H1 (cell line): ENCODE results near the gene PGAM4. TPM values are rescaled to one million over a fixed set of nuclear protein-coding genes. Genes with fewer than 3 reads are reported as not detected.

Experiments used
- CTCF ChIA-PET: fragments of 300-600 bp; sonication (Branson Sonifier 250); formaldehyde crosslinking; loops from one replicate; lab custom pipeline; 2021; ENCODE audit not compliant: partially characterized antibody; lab: Charles Lee
- POLR2A ChIA-PET: fragments of 300-600 bp; sonication (Branson Sonifier 250); formaldehyde crosslinking; loops from one replicate; lab custom pipeline; 2021; ENCODE audit warnings: inconsistent platforms; ENCODE audit not compliant: partially characterized antibody; lab: Charles Lee
- DNase-seq, 2 experiments: peaks; one replicate each; pipeline versions ENCODE4 v3.0.0 to v3.0.0-alpha.2; 2010 to 2022; ENCODE audit warnings: low spot score in 2 of 2, low read depth in 1 of 2, mixed read lengths in 1 of 2
- FAIRE-seq: peaks from 2 replicates; lab custom pipeline; 2011; peaks lifted over from hg19 to GRCh38; lab: Jason Lieb, UNC
- H2AFZ ChIP-seq: 2 replicates; pipeline ENCODE4 v1.8.1; 2012; ENCODE audit warnings: low read length, inconsistent platforms
- H2AK5ac ChIP-seq: 2 replicates; pipeline ENCODE4 v1.6.1; 2013; ENCODE audit warnings: low read depth, low read length
- H2BK120ac ChIP-seq: replicated peaks from 2 replicates; pipeline ENCODE3; 2013; ENCODE audit warnings: low read depth, low read length, inconsistent platforms
- H2BK12ac ChIP-seq: 2 replicates; pipeline ENCODE4 v1.6.1; 2013; ENCODE audit warnings: low read depth, low read length
- H2BK15ac ChIP-seq: 2 replicates; pipeline ENCODE4 v1.6.1; 2013; ENCODE audit warnings: low read length
- H2BK20ac ChIP-seq: 2 replicates; pipeline ENCODE4 v1.6.1; 2013; ENCODE audit warnings: low read length
- H2BK5ac ChIP-seq: 2 replicates; pipeline ENCODE4 v1.6.1; 2013; ENCODE audit warnings: low read depth, low read length
- H3K14ac ChIP-seq: 2 replicates; pipeline ENCODE4 v1.6.1; 2013; ENCODE audit warnings: inconsistent platforms; ENCODE audit not compliant: insufficient read length
- H3K18ac ChIP-seq: 2 replicates; pipeline ENCODE4 v1.6.1; 2013; ENCODE audit warnings: low read length; ENCODE audit errors: extremely low read depth
- H3K23ac ChIP-seq: 2 replicates; pipeline ENCODE4 v1.6.1; 2013; ENCODE audit warnings: inconsistent platforms; ENCODE audit not compliant: insufficient read length
- H3K23me2 ChIP-seq: 2 replicates; pipeline ENCODE4 v1.6.1; 2013; ENCODE audit warnings: low read depth, low read length
- H3K27ac ChIP-seq: 2 replicates; pipeline ENCODE4 v1.6.1; 2011; ENCODE audit warnings: low read depth, low read length, inconsistent platforms
- H3K27me3 ChIP-seq, 4 experiments: replicated peaks in 1 of 4; 1 replicate in 1 of 4; 2 replicates in 3 of 4; pipeline versions ENCODE4 v1.6.1 to v1.8.1; 2011 to 2013; ENCODE audit warnings: low read length in 3 of 4, mild to moderate bottlenecking in 3 of 4, inconsistent platforms in 2 of 4, mixed read lengths in 2 of 4, moderate library complexity in 1 of 4; ENCODE audit not compliant: control insufficient read depth in 3 of 4, insufficient read depth in 3 of 4; ENCODE audit errors: extremely low read depth in 1 of 4
- H3K36me3 ChIP-seq, 4 experiments: 2 replicates each; pipeline versions ENCODE4 v1.6.1 to v1.8.1; 2011 to 2013; ENCODE audit warnings: mild to moderate bottlenecking in 4 of 4, low read length in 3 of 4, moderate library complexity in 2 of 4, control low read depth in 1 of 4, inconsistent platforms in 1 of 4; ENCODE audit not compliant: insufficient read depth in 4 of 4, control insufficient read depth in 2 of 4
- H3K4ac ChIP-seq: replicated peaks from 2 replicates; pipeline ENCODE3; 2013; ENCODE audit warnings: low read length, low read depth, mixed read lengths, inconsistent platforms; ENCODE audit not compliant: insufficient read length
- H3K4me1 ChIP-seq, 4 experiments: replicated peaks in 1 of 4; 1 replicate in 1 of 4; 2 replicates in 3 of 4; pipeline versions ENCODE4 v1.6.1 to v1.8.1; 2011 to 2013; ENCODE audit warnings: low read length in 3 of 4, inconsistent platforms in 2 of 4, mixed read lengths in 1 of 4; ENCODE audit not compliant: insufficient read depth in 4 of 4, control insufficient read depth in 3 of 4
- H3K4me2 ChIP-seq, 2 experiments: 2 replicates each; pipeline versions ENCODE4 v1.6.1 to v1.8.1; 2011 to 2013; ENCODE audit warnings: low read depth in 2 of 2, low read length in 2 of 2, control low read depth in 1 of 2, inconsistent platforms in 1 of 2, mild to moderate bottlenecking in 1 of 2; ENCODE audit not compliant: insufficient read depth in 1 of 2
- H3K4me3 ChIP-seq, 4 experiments: fragments of 200-600, 300-600 bp in 1 of 4; sonication (generic), shearing (Covaris generic), sonication (Bioruptor Twin) in 1 of 4; 2 replicates each; pipeline versions ENCODE4 v1.5.1 to v1.8.1; 2011 to 2016; ENCODE audit warnings: low read length in 4 of 4, low read depth in 3 of 4, control low read depth in 2 of 4, inconsistent platforms in 2 of 4, mild to moderate bottlenecking in 2 of 4, mixed read lengths in 1 of 4, moderate library complexity in 1 of 4; ENCODE audit not compliant: insufficient read depth in 2 of 4; ENCODE audit errors: extremely low read depth in 1 of 4
- H3K56ac ChIP-seq: replicated peaks from 2 replicates; pipeline ENCODE3; 2013; ENCODE audit warnings: low read depth, mild to moderate bottlenecking, mixed read lengths, low read length, inconsistent platforms; ENCODE audit not compliant: insufficient read length
- H3K79me1 ChIP-seq: 2 replicates; pipeline ENCODE4 v1.6.1; 2013; ENCODE audit warnings: low read depth, low read length, control low read depth
- H3K79me2 ChIP-seq, 2 experiments: 2 replicates each; pipeline versions ENCODE4 v1.6.1 to v1.8.1; 2012 to 2013; ENCODE audit warnings: low read length in 2 of 2, mild to moderate bottlenecking in 2 of 2, inconsistent platforms in 1 of 2; ENCODE audit not compliant: insufficient read depth in 2 of 2, control insufficient read depth in 1 of 2
- H3K9ac ChIP-seq, 4 experiments: replicated peaks in 1 of 4; 1 replicate in 1 of 4; 2 replicates in 3 of 4; pipeline versions ENCODE4 v1.6.1 to v1.8.1; 2011 to 2013; ENCODE audit warnings: low read depth in 3 of 4, low read length in 3 of 4, control low read depth in 2 of 4, mild to moderate bottlenecking in 2 of 4, moderate library complexity in 2 of 4, inconsistent platforms in 1 of 4; ENCODE audit errors: extremely low read depth in 1 of 4
- H3K9me3 ChIP-seq, 2 experiments: 2 replicates each; pipeline versions ENCODE4 v1.6.1 to v1.8.1; 2012 to 2013; ENCODE audit warnings: mild to moderate bottlenecking in 2 of 2, moderate library complexity in 2 of 2, control low read depth in 1 of 2, inconsistent platforms in 1 of 2, low read depth in 1 of 2, low read length in 1 of 2, mixed read lengths in 1 of 2; ENCODE audit not compliant: insufficient read depth in 2 of 2
- H4K20me1 ChIP-seq, 2 experiments: replicated peaks in 1 of 2; 2 replicates each; pipeline versions ENCODE3 to v1.8.1; 2011 to 2013; ENCODE audit warnings: inconsistent platforms in 2 of 2, low read length in 2 of 2, mild to moderate bottlenecking in 1 of 2; ENCODE audit not compliant: insufficient read depth in 2 of 2, control insufficient read depth in 1 of 2
- H4K5ac ChIP-seq: 2 replicates; pipeline ENCODE4 v1.6.1; 2013; ENCODE audit warnings: low read length, low read depth, mixed read lengths, inconsistent platforms; ENCODE audit not compliant: insufficient read length
- H4K8ac ChIP-seq: 2 replicates; pipeline ENCODE4 v1.8.0; 2013; ENCODE audit warnings: mild to moderate bottlenecking, moderate library complexity, low read length, inconsistent platforms; ENCODE audit not compliant: insufficient read depth; ENCODE audit errors: extremely low read depth
- H4K91ac ChIP-seq: replicated peaks from 2 replicates; pipeline ENCODE3; 2013; ENCODE audit warnings: low read length, mixed read lengths, inconsistent platforms; ENCODE audit not compliant: insufficient read length
- ATF3 ChIP-seq: IDR thresholded peaks from 2 replicates; pipeline ENCODE4 v1.6.1; 2011; ENCODE audit warnings: low read depth, mild to moderate bottlenecking, low read length; ENCODE audit not compliant: insufficient read depth
- CBX8 ChIP-seq: fragments of 300-800, 300-1000 bp; sonication (generic); IDR thresholded peaks from 2 replicates; pipeline ENCODE4 v1.7.1; 2016; ENCODE audit warnings: low read depth, low read length, borderline replicate concordance
- CHD1 ChIP-seq: IDR thresholded peaks from 2 replicates; pipeline ENCODE4 v1.6.1; 2012; ENCODE audit warnings: low read depth, low read length, improper control_type of control experiment
- E2F6 ChIP-seq: IDR thresholded peaks from 2 replicates; pipeline ENCODE4 v1.6.1; 2012; ENCODE audit warnings: inconsistent platforms
- HDAC2 ChIP-seq, 2 experiments: fragments of 300-600 bp in 1 of 2; sonication (generic) in 1 of 2; IDR thresholded peaks; 2 replicates each; pipeline ENCODE4 v1.6.1; 2011 to 2012; ENCODE audit warnings: low read depth in 2 of 2, low read length in 2 of 2, mild to moderate bottlenecking in 2 of 2, moderate library complexity in 2 of 2, borderline replicate concordance in 1 of 2, inconsistent platforms in 1 of 2
- JUND ChIP-seq: IDR thresholded peaks from 2 replicates; pipeline ENCODE4 v1.6.1; 2011; ENCODE audit warnings: mild to moderate bottlenecking, improper control_type of control experiment, low read length
- NRF1 ChIP-seq: IDR thresholded peaks from 2 replicates; pipeline ENCODE4 v1.6.1; 2011; ENCODE audit warnings: mild to moderate bottlenecking, low read depth, low read length, improper control_type of control experiment
- PHF8 ChIP-seq: fragments of 200-600 bp; sonication (generic); conservative IDR thresholded peaks from 2 replicates; pipeline ENCODE4 v1.7.1; 2012; ENCODE audit warnings: low read depth, mild to moderate bottlenecking, inconsistent platforms, low read length, moderate library complexity
- RFX5 ChIP-seq: IDR thresholded peaks from 2 replicates; pipeline ENCODE4 v1.6.1; 2011; ENCODE audit warnings: low read depth, low read length, improper control_type of control experiment, borderline replicate concordance
- SIRT6 ChIP-seq: IDR thresholded peaks from one replicate; pipeline ENCODE4 v1.7.1; 2012; ENCODE audit warnings: low read length, inconsistent platforms
- SP2 ChIP-seq: IDR thresholded peaks from 2 replicates; pipeline ENCODE4 v1.6.1; 2012; ENCODE audit warnings: mild to moderate bottlenecking, low read length, inconsistent platforms
- WGBS, 2 experiments: shearing (Covaris generic) in 1 of 2; methylation state at CpG; one replicate each; pipeline versions ENCODE4 v1.1.6 to v1.1.7; 2013 to 2015; ENCODE audit warnings: low lambda C conversion rate in 2 of 2, mixed read lengths in 2 of 2, inconsistent platforms in 1 of 2, low coverage in 1 of 2, missing lambda C conversion rate in 1 of 2; ENCODE audit not compliant: insufficient replicate concordance in 2 of 2, insufficient coverage in 1 of 2, insufficient read length in 1 of 2; ENCODE audit errors: extremely low coverage in 1 of 2, missing lambda C conversion rate in 1 of 2; 5-methylcytosine and 5-hydroxymethylcytosine counted together
- polyA plus RNA-seq, 7 experiments: library from polyadenylated mRNA; depleted of rRNA in 3 of 7; stranded (reverse) in 5 of 7; unstranded in 2 of 7; fragments of >200 nt in 5 of 7; fragments of 200-250 nt in 2 of 7; gene quantifications; 1 replicate in 5 of 7; 2 replicates in 1 of 7; 4 replicates in 1 of 7; pipeline versions ENCODE4 v1.2.1 to v1.2.3, GENCODE V29; 2011 to 2013; ENCODE audit warnings: missing spikeins in 2 of 7, mixed read lengths in 2 of 7
- total RNA-seq: library from RNA; stranded (reverse); fragmentation: NEBNext Ultra II Directional; extraction: Animal tissue kit (Norgen Biotek cat#: 25700); gene quantifications from 2 replicates; pipeline ENCODE4 v1.2.1, GENCODE V29; 2021

The PGAM4 gene
- total and polyA plus RNA-seq, 2 of the 8 experiments (the other 6 are each of a cell fraction or from before 2014, with no cell fraction given): 0.54 to 0.56 TPM

- FAIRE-seq: peak; percentile 39
- 89% methylated on average over 4 of the region's 4 CpGs; no CpG with 5 or more reads in 1 of the 2 experiments for WGBS, 2 experiments
Measured at GRCh38 chrX:77938083-77938680, 31.3 kb downstream of the PGAM4 start.

More at GRCh38 chrX:77938083-77938680, 31.3 kb downstream of the PGAM4 start:
- Histone ChIP-seq H3K4me3 (no peak overlapping the region), H3K79me1 (no peaks in the 10 kb centered on the region), H4K8ac (no peak overlapping the region), H3K18ac (no peak overlapping the region), H3K4me1 (no peaks in the 10 kb centered on the region), H2AK5ac (no peak overlapping the region), H2BK15ac (no peak overlapping the region), H4K5ac (no peak overlapping the region), H3K36me3 (no peaks in the 10 kb centered on the region), H2BK120ac (no peak overlapping the region), H2BK5ac (no peak overlapping the region), H3K27me3 (no peaks in the 10 kb centered on the region), H3K4ac (no peak overlapping the region), H3K4me2 (no peak overlapping the region), H3K23ac (no peak overlapping the region), H2AFZ (no peak overlapping the region), H4K91ac (no peak overlapping the region), H3K14ac (no peak overlapping the region), H2BK20ac (no peak overlapping the region), H3K9me3 (no peaks in the 10 kb centered on the region), H3K9ac (no peak overlapping the region), H4K20me1 (no peaks in the 10 kb centered on the region), H3K79me2 (no peaks in the 10 kb centered on the region), H3K27ac (no peak overlapping the region), H2BK12ac (no peak overlapping the region), H3K23me2 (no peaks in the 10 kb centered on the region; the same call in 1 of the 2 replicates), H3K56ac (no peak overlapping the region)
- DNase-seq: no peak
- TF ChIP-seq E2F6 (no peak), NRF1 (no peak), CHD1 (no peak), SP2 (no peak), ATF3 (no peak), JUND (no peak), SIRT6 (no peak), RFX5 (no peak), PHF8 (no peak), HDAC2 (IDR thresholded peaks at IDR 0.05; ENCODE audit: borderline replicate concordance in 1 of 2, low read depth in 2 of 2, low read length in 2 of 2) (no peak), CBX8 (no peak)
- ChIA-PET CTCF (no interaction called here), POLR2A (no interaction called here)
